AG08395 (cell line): ENCODE results near the gene EIPR1.
"Not testable (repeated sequence)": the region's sequence is repeated elsewhere in the genome, so short reads cannot be mapped to it uniquely, and the experiment has no call there.

Experiments
- DNase-seq: peaks from one replicate; pipeline ENCODE4 v3.0.0; 2012; ENCODE audit warnings: mixed read lengths, low spot score

Gene EIPR1

GRCh38 chr2:3357926-3358325 is 19.7 kb downstream of the EIPR1 start:
- DNase-seq = no peak

DNA sequence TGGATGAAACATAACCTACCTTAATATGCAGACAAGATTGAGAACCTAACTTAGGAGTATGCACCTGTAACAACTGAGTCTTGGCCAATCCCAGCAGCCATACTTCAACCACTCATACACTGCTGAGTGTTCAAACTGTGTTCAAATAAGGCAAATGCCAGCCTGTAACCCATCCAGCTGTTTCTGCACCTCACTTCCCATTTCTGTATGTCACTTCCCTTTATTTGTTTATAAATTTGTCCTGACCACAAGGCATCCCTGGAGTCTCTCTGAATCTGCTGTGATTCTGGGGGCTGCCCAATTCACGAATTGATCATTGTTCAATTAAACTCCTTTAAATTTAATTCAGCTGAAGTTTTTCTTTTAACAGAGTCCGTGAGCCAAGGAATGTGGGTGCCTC is 20.2 kb downstream of the EIPR1 start:
- DNase-seq = not testable (repeated sequence)

GRCh38 chr2:3356799-3357198 is 20.8 kb downstream of the EIPR1 start:
- DNase-seq = no peak

GRCh38 chr2:3355951-3356569 is 21.6 kb downstream of the EIPR1 start:
- no peak for DNase-seq

DNA sequence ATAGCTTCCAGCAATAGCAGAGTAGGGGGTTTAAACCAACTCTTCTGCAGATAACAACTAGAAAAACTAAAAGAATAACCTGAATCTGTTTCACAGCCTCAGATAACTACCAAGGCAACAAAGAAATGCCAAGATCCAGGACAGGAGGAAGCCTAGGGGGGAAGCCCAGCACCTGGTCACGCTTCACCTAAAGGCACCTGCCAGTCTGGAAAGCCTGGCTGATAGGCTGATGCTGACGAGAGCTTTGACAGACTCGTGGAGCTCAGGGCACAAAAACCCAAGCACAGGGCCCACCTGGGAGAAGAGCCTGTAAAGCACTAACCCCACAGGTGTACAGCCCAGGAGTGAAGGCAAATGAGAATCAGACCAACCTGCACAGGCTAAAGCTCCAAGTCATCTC is 22.6 kb downstream of the EIPR1 start:
- DNase-seq = no peak

- DNase-seq = no peak
Measured at GRCh38 chr2:3349211-3349693, 28.4 kb downstream of the EIPR1 start.

- no peak for DNase-seq
Measured at GRCh38 chr2:3348767-3349166, 28.9 kb downstream of the EIPR1 start.

DNA sequence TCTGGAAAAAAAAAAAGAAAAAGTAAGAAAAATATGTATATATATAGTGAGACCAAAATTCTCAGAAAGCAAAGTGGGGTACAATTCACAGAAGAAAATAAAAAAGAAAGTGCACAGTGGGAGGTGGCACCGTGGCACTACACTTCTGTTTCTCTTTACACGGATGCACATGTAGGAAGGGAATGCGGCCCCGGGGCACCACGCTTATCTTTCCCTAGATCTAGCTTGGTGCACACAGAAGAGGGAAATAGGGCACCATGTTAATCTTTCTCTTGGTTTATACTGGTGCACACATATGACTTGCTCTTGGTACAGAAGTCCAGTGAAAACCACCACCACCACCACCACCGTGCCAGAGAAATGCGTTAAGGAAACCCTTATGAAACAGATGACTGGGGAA is 32.0 kb downstream of the EIPR1 start:
- no peak for DNase-seq

DNA sequence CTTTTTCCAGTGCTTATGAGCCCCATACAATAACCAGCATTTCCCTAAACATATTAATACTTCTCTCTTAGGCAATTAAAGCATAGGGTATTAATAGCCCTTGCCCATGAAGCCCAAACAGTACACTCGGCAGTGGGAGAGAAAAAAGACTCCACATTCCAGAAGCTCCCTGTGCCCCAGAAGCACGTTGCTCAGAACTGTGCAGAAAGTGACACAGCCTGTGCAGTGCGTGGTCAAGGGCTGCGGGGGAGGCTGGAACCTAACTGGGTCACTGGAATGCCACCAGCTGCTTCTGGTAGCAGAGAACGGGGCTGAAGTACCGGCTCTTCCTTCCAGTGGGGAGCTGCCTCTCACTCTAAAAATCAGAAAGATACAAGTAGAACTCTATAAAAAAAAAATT is 32.7 kb downstream of the EIPR1 start:
- no peak for DNase-seq

DNA sequence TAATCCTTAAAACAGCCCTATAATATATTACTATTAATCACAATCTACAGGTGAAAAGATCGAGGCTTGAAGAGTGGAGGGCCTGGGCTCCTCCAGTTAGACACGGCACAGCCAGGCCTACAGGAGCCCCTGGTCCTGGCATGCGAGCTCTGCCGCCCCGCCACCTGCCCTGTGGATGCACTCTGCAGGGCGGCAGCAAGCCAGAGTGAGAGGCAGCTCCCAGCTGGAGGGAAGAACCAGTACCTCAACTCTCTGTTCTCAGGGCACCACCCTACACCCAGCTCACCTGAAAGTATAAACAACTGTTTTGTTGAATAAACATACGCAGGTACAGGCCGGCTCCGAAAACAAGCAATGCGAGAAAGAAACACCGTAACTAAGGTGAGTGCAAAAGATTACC is 34.6 kb downstream of the EIPR1 start:
- no peak for DNase-seq

DNA sequence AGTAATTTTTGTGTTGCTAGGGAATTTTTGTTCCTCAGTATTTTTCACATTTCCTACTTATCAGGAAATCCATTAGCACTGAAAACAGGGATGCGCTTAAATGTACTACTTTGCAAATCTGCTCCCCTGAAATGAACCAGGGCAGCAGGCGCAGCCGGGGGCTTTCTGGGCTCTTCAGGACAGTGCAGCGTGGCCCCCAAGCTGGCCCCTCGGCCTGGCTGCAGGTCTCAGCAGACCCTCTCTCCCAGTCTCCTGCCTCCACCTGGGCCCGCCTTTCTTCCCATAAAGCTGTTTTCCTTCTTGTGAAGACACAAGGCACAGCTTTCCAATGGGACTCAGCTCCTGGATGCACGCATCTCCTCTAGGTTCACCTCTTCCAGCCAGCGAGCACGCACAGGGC is 35.3 kb downstream of the EIPR1 start:
- DNase-seq = no peak

GRCh38 chr2:3341336-3341735 is 36.3 kb downstream of the EIPR1 start:
- DNase-seq = no peak

- DNase-seq = no peak
Measured at GRCh38 chr2:3340144-3340543, 37.5 kb downstream of the EIPR1 start.

DNA sequence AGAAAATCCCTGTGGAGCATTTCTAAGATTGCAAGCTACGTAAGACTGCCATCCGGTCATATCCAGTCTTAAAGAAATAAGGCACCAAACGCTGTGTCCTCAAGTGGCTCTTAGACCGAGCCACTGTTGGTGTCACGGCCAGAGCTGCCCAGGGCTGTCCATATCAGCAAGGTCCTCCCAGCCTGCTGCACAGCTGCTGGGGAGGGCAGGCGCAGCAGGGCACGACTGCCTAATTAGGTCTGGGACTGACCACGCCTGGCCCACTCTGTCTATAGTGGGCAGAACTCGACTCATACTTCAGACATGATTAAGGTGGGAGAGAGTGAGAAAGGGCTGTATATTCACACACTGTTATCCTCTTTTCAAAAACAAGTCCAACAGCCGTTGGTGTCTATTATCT is 39.3 kb downstream of the EIPR1 start:
- no peak for DNase-seq

DNA sequence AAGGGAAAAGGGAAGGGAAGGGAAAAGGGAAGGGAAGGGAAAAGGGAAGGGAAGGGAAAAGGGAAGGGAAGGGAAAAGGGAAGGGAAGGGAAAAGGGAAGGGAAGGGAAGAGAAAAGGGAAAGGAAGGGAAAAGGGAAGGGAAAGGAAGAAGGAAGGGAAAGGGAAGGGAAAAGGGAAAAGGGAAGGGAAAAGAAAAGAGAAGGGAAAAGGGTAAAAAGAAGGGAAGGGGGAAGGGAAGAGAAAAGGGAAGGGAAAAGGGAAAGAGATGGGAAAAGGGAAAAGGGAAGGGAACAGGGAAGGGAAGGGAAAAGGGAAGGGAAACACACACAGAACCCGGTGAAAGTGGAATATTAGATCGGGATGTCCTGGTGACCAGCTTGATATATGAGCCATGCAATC is 40.8 kb downstream of the EIPR1 start:
- no peak for DNase-seq

DNA sequence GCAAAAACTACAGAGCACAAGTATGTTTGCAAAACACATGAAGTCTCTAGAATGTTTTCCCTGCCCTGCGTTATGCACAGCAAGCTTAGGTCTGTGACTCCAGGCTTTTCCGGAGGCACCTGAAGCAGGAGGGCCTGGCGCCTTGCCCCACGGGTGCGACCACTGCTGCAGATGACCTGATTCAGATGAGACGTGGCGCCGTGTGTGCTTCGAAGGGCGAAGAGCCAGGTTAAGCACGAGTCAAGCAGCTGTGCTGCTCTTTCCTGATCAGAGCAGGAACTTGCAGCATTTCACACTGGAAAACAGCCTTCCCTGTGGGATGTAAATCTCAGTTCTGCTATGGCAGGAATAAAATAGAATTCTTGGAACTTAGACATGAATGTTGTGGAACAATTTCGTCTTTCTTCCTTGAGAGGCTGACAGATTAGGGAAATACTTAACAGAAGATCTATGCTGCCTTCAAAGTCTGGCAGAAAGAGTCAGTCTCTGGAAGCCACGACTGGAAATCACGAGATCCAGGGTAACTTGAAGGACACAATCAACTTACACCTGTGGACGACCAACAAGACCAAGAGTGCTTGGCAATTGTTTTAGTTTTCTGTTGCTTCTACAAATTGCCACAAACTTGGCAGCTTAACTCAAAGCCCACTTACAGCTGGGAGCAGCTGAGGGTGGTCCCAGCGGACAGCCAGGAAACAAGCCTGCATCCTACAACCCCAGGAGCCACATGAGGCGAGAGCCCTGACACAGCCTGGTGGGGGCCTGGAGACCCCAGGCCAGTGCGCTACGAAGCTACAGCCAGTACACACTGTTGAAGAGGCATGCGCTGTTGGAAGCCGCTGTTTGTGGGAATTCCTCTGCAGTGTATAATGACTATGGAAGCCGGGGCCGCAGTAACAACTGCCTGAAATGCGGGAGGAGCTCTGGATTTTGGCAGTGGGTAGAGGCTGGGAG is 42.9 kb downstream of the EIPR1 start:
- no peak for DNase-seq

DNA sequence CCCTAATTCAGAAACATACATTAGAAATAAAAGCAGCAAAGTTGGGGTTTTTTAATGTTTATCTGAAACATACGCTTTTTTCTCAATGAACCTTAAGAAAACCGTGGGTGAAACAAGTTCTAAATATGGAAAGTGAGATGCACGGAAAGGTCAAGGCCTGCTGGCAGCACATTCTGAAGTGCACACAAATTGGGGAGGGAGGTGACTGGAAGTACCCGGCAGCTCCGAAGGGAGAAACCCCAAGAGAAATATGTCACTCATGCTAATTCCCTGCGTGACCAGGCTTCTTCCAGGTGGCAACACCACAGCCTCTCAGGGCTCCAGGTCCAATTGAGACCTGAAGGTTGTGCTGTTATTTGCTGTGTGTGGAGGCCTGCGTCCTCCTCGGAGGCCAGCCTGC is 45.5 kb downstream of the EIPR1 start:
- DNase-seq = no peak

DNA sequence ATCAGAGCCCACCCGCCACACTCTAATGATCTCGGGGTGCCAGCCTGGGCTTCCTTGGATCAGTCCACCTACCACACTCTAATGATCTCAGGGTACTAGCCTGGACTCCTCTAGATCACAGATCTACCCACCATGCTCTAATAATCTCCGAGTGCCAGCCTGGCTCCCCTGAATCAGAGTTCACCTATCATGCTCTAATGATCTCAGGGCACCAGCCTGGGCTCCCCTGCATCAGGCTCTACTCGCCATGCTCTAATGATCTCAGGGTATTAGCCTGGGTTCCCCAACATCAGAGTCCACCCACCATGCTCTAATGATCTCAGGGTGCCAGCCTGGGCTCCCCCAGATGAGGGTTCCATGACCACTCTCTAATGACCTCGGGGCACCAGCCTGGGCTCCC is 48.1 kb downstream of the EIPR1 start:
- DNase-seq = no peak

GRCh38 chr2:3326871-3327270 is 50.7 kb downstream of the EIPR1 start:
- no peak for DNase-seq

DNA sequence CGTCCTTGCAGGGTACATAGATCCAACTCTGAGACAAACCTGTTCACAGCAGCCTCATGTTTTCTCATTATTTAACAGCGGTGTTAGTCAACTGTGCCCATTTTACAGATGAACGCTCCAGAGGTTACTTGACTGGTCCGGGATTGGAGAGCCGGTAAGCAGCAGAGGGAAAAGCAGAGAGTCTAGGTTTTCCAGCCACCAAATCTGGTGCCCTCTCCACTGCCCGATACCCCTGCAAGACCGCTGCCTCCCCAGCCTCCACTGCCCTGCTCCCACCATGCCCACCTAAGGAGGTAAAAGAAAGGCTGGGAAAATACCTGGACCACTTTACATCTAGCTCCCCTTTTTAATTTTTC is 51.5 kb downstream of the EIPR1 start:
- no peak for DNase-seq

DNA sequence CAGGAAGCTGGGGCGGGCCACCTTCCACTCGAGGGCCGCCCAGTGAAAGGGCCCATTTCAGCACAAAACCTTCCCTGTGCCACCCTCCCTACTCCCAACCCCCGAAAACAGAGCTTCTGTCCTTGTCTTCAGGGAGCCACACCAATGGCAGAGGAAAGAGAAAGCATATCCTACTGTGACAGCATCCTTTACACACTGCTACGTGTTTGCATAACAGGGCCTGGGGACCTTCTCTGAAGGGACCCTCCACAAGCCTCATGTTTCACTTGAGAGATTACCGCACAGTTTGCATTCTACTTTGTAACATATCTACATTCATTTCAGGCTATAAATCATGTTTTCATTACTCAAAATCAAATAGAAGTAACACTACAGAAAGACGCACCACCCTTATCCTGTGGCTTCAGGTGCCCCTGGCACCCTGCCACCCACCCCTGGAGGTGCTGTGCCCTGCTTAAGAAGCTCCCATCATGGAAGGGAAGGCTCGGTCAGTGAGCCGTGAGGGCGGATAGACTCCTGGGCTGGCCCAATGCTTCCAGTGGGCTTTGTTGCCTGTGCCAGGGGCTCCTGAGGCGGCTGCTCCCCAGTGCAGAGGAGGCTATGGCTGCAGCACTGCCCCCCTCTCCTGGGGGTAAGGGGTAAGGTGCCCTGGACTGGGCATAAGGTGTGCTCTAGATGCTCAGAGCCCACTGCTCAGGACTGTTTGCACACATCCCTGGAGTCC is 52.0 kb downstream of the EIPR1 start:
- DNase-seq = no peak

- no peak for DNase-seq
Measured at GRCh38 chr2:3324404-3325281, 53.0 kb downstream of the EIPR1 start.
